SK-N-SH treated with all-trans-retinoic acid at 6 μM for 48 hours (cell line): ENCODE data around the gene TST.

Source experiments
- ATAC-seq: fragments of 200-7000 bp; cut with Tn5 transposase; 3 replicates; pipeline ENCODE4 v1.9.1; 2020; ENCODE audit warnings: mild to moderate bottlenecking, moderate library complexity
- ARNTL ChIP-seq: fragments of 450-650 bp; formaldehyde crosslinking; IDR thresholded peaks from 2 replicates; pipeline ENCODE4 v1.5.0; 2020; ENCODE audit warnings: low read depth, mild to moderate bottlenecking, moderate library complexity, borderline replicate concordance
- BACH2 ChIP-seq: fragments of 250-450 bp; sonication (Bioruptor Pico); IDR thresholded peaks from 2 replicates; pipeline ENCODE4 v1.9.0; 2021; ENCODE audit warnings: mild to moderate bottlenecking, borderline replicate concordance
- CREB5 ChIP-seq: fragments of 250-450 bp; sonication (Bioruptor Pico); IDR thresholded peaks from 2 replicates; pipeline ENCODE4 v1.5.1; 2020; ENCODE audit warnings: low read depth, mild to moderate bottlenecking, moderate library complexity
- CSDC2 ChIP-seq: fragments of 250-450 bp; sonication (Bioruptor Pico); IDR thresholded peaks from 2 replicates; pipeline ENCODE4 v1.5.0; 2020; ENCODE audit warnings: mild to moderate bottlenecking, moderate library complexity
- CSRNP3 ChIP-seq: fragments of 250-450 bp; sonication (Bioruptor Pico); IDR thresholded peaks from 2 replicates; pipeline ENCODE4 v1.5.1; 2021; ENCODE audit warnings: mild to moderate bottlenecking, moderate library complexity
- ESRRG ChIP-seq: fragments of 250-450 bp; sonication (Bioruptor Pico); IDR thresholded peaks from 2 replicates; pipeline ENCODE4 v1.6.1; 2021; ENCODE audit warnings: mild to moderate bottlenecking
- GLIS3 ChIP-seq: fragments of 250-450 bp; sonication (Bioruptor Pico); IDR thresholded peaks from 2 replicates; pipeline ENCODE4 v1.5.0; 2020; ENCODE audit warnings: mild to moderate bottlenecking, moderate library complexity
- ISL1 ChIP-seq: fragments of 250-450 bp; sonication (Bioruptor Pico); IDR thresholded peaks from 2 replicates; pipeline ENCODE4 v2.1.2; 2022; ENCODE audit warnings: mild to moderate bottlenecking, moderate library complexity
- OSR1 ChIP-seq: fragments of 250-450 bp; sonication (Bioruptor Pico); IDR thresholded peaks from 2 replicates; pipeline ENCODE4 v1.8.0; 2022; ENCODE audit warnings: moderate library complexity, mild to moderate bottlenecking, inconsistent platforms
- PATZ1 ChIP-seq: fragments of 250-450 bp; sonication (Bioruptor Pico); IDR thresholded peaks from 2 replicates; pipeline ENCODE4 v1.8.0; 2020; ENCODE audit warnings: mild to moderate bottlenecking, moderate library complexity, borderline replicate concordance
- POU6F1 ChIP-seq: fragments of 250-450 bp; sonication (Bioruptor Pico); IDR thresholded peaks from 2 replicates; pipeline ENCODE4 v1.8.0; 2021; ENCODE audit warnings: low read depth, mild to moderate bottlenecking, moderate library complexity, borderline replicate concordance
- PPARA ChIP-seq: fragments of 250-450 bp; sonication (Bioruptor Pico); IDR thresholded peaks from 2 replicates; pipeline ENCODE4 v1.5.0; 2020; ENCODE audit warnings: mild to moderate bottlenecking, borderline replicate concordance
- RARB ChIP-seq: fragments of 250-450 bp; sonication (Bioruptor Pico); IDR thresholded peaks from 2 replicates; pipeline ENCODE4 v1.8.0; 2021; ENCODE audit warnings: mild to moderate bottlenecking, moderate library complexity
- SNAI2 ChIP-seq: fragments of 250-450 bp; sonication (Bioruptor Pico); IDR thresholded peaks from 2 replicates; pipeline ENCODE4 v1.5.0; 2020; ENCODE audit warnings: mild to moderate bottlenecking, moderate library complexity
- TCF4 ChIP-seq: fragments of 250-450 bp; sonication (Bioruptor Pico); IDR thresholded peaks from 2 replicates; pipeline ENCODE4 v1.8.0; 2021; ENCODE audit warnings: mild to moderate bottlenecking, moderate library complexity, borderline replicate concordance
- TOX ChIP-seq: fragments of 250-450 bp; sonication (Bioruptor Pico); IDR thresholded peaks from 2 replicates; pipeline ENCODE4 v1.8.0; 2021; ENCODE audit warnings: mild to moderate bottlenecking, moderate library complexity, borderline replicate concordance
- TSHZ2 ChIP-seq: fragments of 250-450 bp; sonication (Bioruptor Pico); IDR thresholded peaks from 2 replicates; pipeline ENCODE4 v1.5.0; 2020; ENCODE audit warnings: mild to moderate bottlenecking, moderate library complexity
- ZC3H10 ChIP-seq: fragments of 250-450 bp; sonication (Bioruptor Pico); IDR thresholded peaks from 2 replicates; pipeline ENCODE4 v1.5.1; 2021; ENCODE audit warnings: mild to moderate bottlenecking, moderate library complexity
- ZFP3 ChIP-seq: fragments of 250-450 bp; sonication (Bioruptor Pico); IDR thresholded peaks from 2 replicates; pipeline ENCODE4 v1.5.0; 2020; ENCODE audit warnings: mild to moderate bottlenecking, moderate library complexity
- ZFP30 ChIP-seq: fragments of 450-650 bp; formaldehyde crosslinking; IDR thresholded peaks from 2 replicates; pipeline ENCODE4 v1.5.0; 2022; ENCODE audit warnings: mild to moderate bottlenecking, moderate library complexity
- ZNF565 ChIP-seq: fragments of 450-650 bp; formaldehyde crosslinking; conservative IDR thresholded peaks from 2 replicates; pipeline ENCODE4 v1.5.0; 2020; ENCODE audit warnings: low read depth, mild to moderate bottlenecking, moderate library complexity
- ZNF70 ChIP-seq: fragments of 450-650 bp; formaldehyde crosslinking; IDR thresholded peaks from 2 replicates; pipeline ENCODE4 v1.5.0; 2020; ENCODE audit warnings: mild to moderate bottlenecking, moderate library complexity
- ZNF8 ChIP-seq: fragments of 450-650 bp; formaldehyde crosslinking; IDR thresholded peaks from 2 replicates; pipeline ENCODE4 v1.5.0; 2020; ENCODE audit warnings: mild to moderate bottlenecking, moderate library complexity

The TST gene

GRCh38 chr22:37021041-37021440 lies 1.8 kb upstream of the TST start:
- ATAC-seq = no peak
- TF ChIP-seq TCF4 (CRISPR knock-in tag) = no peak
- TF ChIP-seq PPARA (CRISPR knock-in tag) = no peak
- TF ChIP-seq CREB5 (CRISPR knock-in tag) = no peak
- TF ChIP-seq GLIS3 (CRISPR knock-in tag) = no peak
- TF ChIP-seq PATZ1 (CRISPR knock-in tag) = no peak
- no peak for TF ChIP-seq ZNF70 (CRISPR knock-in tag)
- no peak for TF ChIP-seq OSR1 (CRISPR knock-in tag)
- no peak for TF ChIP-seq CSDC2 (CRISPR knock-in tag)
- TF ChIP-seq ZC3H10 (CRISPR knock-in tag) = no peak
- no peak for TF ChIP-seq ZNF565
- no peak for TF ChIP-seq ESRRG (CRISPR knock-in tag)
- TF ChIP-seq TOX = no peak
- no peak for TF ChIP-seq SNAI2 (CRISPR knock-in tag)

GRCh38 chr22:37020192-37020479 lies 889 bp upstream of the TST start:
- ATAC-seq = peak; percentile 61
- TF ChIP-seq ESRRG (CRISPR knock-in tag) = no peak
- TF ChIP-seq ISL1 = no peak
- TF ChIP-seq BACH2 (CRISPR knock-in tag) = no peak
- TF ChIP-seq, all 23 proteins: peak for 0

- ATAC-seq = peak; percentile 56
- no peak for TF ChIP-seq BACH2 (CRISPR knock-in tag)
- no peak for TF ChIP-seq GLIS3 (CRISPR knock-in tag)
- TF ChIP-seq PPARA (CRISPR knock-in tag) = no peak
These were observed 385 bp downstream of the TST start for GRCh38 chr22:37018815-37019308.

GRCh38 chr22:37018086-37018814 lies 997 bp downstream of the TST start:
- TF ChIP-seq ZFP30 (CRISPR knock-in tag) (no peak), ZFP3 (CRISPR knock-in tag) (no peak), TOX (no peak), ZC3H10 (CRISPR knock-in tag) (no peak), GLIS3 (CRISPR knock-in tag) (no peak), ZNF8 (CRISPR knock-in tag) (no peak), ARNTL (CRISPR knock-in tag) (no peak), TSHZ2 (CRISPR knock-in tag) (no peak), RARB (CRISPR knock-in tag) (no peak), ISL1 (no peak), BACH2 (CRISPR knock-in tag) (no peak), OSR1 (CRISPR knock-in tag) (no peak), CREB5 (CRISPR knock-in tag) (no peak), CSRNP3 (no peak), ZNF565 (no peak), SNAI2 (CRISPR knock-in tag) (no peak), ZNF70 (CRISPR knock-in tag) (no peak), PPARA (CRISPR knock-in tag) (no peak), POU6F1 (CRISPR knock-in tag) (no peak), PATZ1 (CRISPR knock-in tag) (no peak)
- ATAC-seq = no peak
